ENCODE results near the gene PTPRN2.
"Not testable (repeated sequence)": the region's sequence is repeated elsewhere in the genome, so short reads cannot be mapped to it uniquely, and the experiment has no call there.

The PTPRN2 gene

DNA sequence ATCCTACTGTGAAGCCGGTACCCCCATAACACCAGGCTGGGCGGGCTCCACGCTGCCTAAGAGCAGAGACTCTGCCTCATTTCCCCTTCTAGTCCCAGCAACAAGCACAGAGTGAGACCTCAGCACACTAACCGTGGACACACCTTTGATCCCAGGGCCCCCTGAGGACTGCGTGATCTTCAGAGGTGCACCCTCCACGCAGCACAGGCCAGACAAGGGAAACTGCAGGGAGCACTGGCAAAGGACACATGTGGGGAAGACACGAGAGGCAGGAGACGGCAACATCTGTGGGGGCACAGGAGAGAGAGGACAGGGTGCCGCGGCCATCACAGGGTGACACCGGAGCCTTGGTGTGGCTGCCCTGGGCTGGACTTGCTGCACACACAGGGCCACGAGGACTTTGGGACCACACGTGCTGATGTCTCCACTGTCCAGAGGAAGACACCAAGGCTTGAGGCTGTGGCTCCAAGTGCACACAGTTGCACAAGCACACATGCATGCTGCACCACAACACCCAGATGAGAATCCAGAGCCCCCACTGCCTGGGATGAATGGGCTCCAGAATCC, 128.8 kb downstream of the PTPRN2 start:
- DNase-seq (ENCODE audit: extremely low spot score), result no peak
- CTCF ChIA-PET, result no interaction called here
- TF ChIP-seq, protein P1, sequence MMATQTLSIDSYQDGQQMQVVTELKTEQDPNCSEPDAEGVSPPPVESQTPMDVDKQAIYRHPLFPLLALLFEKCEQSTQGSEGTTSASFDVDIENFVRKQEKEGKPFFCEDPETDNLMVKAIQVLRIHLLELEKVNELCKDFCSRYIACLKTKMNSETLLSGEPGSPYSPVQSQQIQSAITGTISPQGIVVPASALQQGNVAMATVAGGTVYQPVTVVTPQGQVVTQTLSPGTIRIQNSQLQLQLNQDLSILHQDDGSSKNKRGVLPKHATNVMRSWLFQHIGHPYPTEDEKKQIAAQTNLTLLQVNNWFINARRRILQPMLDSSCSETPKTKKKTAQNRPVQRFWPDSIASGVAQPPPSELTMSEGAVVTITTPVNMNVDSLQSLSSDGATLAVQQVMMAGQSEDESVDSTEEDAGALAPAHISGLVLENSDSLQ (IDR thresholded peaks at IDR 0.05), result no peak
- TF ChIP-seq FOXA1 (IDR thresholded peaks at IDR 0.05), result no peak
- no peak for TF ChIP-seq BHLHE40 (IDR thresholded peaks at IDR 0.05; ENCODE audit: borderline replicate concordance)
- no peak for TF ChIP-seq TARDBP (IDR thresholded peaks at IDR 0.05)
- TF ChIP-seq FOXK2 (IDR thresholded peaks at IDR 0.05), result no peak
- no peak for TF ChIP-seq CTBP1 (IDR thresholded peaks at IDR 0.05; ENCODE audit: borderline replicate concordance)
- no peak for TF ChIP-seq ZNF384 (IDR thresholded peaks at IDR 0.05)
- TF ChIP-seq HDGF (IDR thresholded peaks at IDR 0.05; ENCODE audit: borderline replicate concordance), result no peak
- TF ChIP-seq L3MBTL2 (conservative IDR thresholded peaks at IDR 0.05), result no peak
- TF ChIP-seq SUZ12 (IDR thresholded peaks at IDR 0.05), result no peak
- TF ChIP-seq ARNT (IDR thresholded peaks at IDR 0.05), result no peak
- no peak for TF ChIP-seq NFRKB (IDR thresholded peaks at IDR 0.05)
- POLR2A ChIA-PET, result no interaction called here

DNA sequence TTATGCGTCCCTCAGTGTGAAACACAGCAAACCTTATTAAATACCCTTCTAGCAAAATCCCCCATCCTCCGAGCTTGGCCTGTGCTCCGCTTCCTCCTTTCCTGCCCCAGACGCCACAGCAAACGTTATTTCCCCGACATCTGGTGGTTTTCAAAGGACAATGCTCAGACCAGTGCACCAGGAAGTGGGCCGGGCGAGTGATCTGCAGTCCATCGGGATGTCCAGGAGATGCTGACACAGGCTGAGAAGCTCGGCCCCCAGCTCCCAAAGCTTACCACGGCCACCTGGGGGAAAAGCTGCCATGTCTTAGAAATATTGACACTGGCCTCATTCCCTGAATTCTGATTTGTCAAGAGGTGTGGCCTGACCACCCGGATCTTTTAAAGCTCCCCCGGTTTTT, 129.5 kb downstream of the PTPRN2 start:
- ChIA-PET CTCF (no interaction called here), POLR2A (no interaction called here)
- DNase-seq (ENCODE audit: extremely low spot score), result no peak
- TF ChIP-seq ZNF384 (IDR thresholded peaks at IDR 0.05) (no peak), BHLHE40 (IDR thresholded peaks at IDR 0.05; ENCODE audit: borderline replicate concordance) (no peak), FOXK2 (IDR thresholded peaks at IDR 0.05) (no peak), L3MBTL2 (conservative IDR thresholded peaks at IDR 0.05) (no peak), SUZ12 (IDR thresholded peaks at IDR 0.05) (no peak), SP1 (IDR thresholded peaks at IDR 0.05) (no peak), NFRKB (IDR thresholded peaks at IDR 0.05) (no peak), FOXM1 (IDR thresholded peaks at IDR 0.05; ENCODE audit: borderline replicate concordance) (no peak), TARDBP (IDR thresholded peaks at IDR 0.05) (no peak), HDGF (IDR thresholded peaks at IDR 0.05; ENCODE audit: borderline replicate concordance) (no peak), LEF1 (IDR thresholded peaks at IDR 0.05; ENCODE audit: borderline replicate concordance) (no peak), ELF4 (IDR thresholded peaks at IDR 0.05) (no peak), CTBP1 (IDR thresholded peaks at IDR 0.05; ENCODE audit: borderline replicate concordance) (no peak), FOXA1 (IDR thresholded peaks at IDR 0.05) (no peak), ARNT (IDR thresholded peaks at IDR 0.05) (no peak)
- TF ChIP-seq, protein P1 (IDR thresholded peaks at IDR 0.05), result no peak

DNA sequence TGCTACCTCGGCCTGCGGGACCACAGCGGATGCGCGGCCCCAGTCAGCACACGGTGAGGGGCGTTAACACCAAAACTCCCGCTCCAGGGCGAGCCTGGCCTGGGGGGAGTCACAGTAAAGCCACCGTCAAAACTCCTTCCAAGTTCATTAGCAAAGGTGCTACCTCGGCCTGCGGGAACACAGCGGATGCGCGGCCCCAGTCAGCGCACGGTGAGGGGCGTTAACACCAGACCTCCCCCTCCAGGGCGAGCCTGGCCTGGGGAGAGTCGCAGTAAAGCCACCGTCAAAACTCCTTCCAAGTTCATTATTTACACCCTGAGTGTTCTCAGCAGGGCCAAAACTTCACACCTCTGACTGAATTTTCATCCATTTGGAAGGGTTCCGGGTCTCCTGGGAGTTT, 130.0 kb downstream of the PTPRN2 start:
- POLR2A ChIA-PET; CTCF ChIA-PET; DNase-seq (ENCODE audit: extremely low spot score): not testable (repeated sequence)

- no peak for DNase-seq (ENCODE audit: extremely low spot score)
- CTCF ChIA-PET, result no interaction called here
- POLR2A ChIA-PET, result no interaction called here
- TF ChIP-seq ELF4 (IDR thresholded peaks at IDR 0.05), result no peak
- TF ChIP-seq SUZ12 (IDR thresholded peaks at IDR 0.05), result no peak
- TF ChIP-seq SP1 (IDR thresholded peaks at IDR 0.05), result no peak
- TF ChIP-seq NFRKB (IDR thresholded peaks at IDR 0.05), result no peak
- TF ChIP-seq, protein P1 (IDR thresholded peaks at IDR 0.05), result no peak
- no peak for TF ChIP-seq ZNF384 (IDR thresholded peaks at IDR 0.05)
- TF ChIP-seq FOXK2 (IDR thresholded peaks at IDR 0.05), result no peak
- TF ChIP-seq ARNT (IDR thresholded peaks at IDR 0.05), result no peak
- TF ChIP-seq FOXM1 (IDR thresholded peaks at IDR 0.05; ENCODE audit: borderline replicate concordance), result no peak
- no peak for TF ChIP-seq TARDBP (IDR thresholded peaks at IDR 0.05)
- no peak for TF ChIP-seq LEF1 (IDR thresholded peaks at IDR 0.05; ENCODE audit: borderline replicate concordance)
- no peak for TF ChIP-seq L3MBTL2 (conservative IDR thresholded peaks at IDR 0.05)
- no peak for TF ChIP-seq CTBP1 (IDR thresholded peaks at IDR 0.05; ENCODE audit: borderline replicate concordance)
- TF ChIP-seq FOXA1 (IDR thresholded peaks at IDR 0.05), result no peak
- no peak for TF ChIP-seq BHLHE40 (IDR thresholded peaks at IDR 0.05; ENCODE audit: borderline replicate concordance)
- TF ChIP-seq HDGF (IDR thresholded peaks at IDR 0.05; ENCODE audit: borderline replicate concordance), result no peak
These were observed 133.0 kb downstream of the PTPRN2 start for GRCh38 chr7:158454631-158455030.

DNA sequence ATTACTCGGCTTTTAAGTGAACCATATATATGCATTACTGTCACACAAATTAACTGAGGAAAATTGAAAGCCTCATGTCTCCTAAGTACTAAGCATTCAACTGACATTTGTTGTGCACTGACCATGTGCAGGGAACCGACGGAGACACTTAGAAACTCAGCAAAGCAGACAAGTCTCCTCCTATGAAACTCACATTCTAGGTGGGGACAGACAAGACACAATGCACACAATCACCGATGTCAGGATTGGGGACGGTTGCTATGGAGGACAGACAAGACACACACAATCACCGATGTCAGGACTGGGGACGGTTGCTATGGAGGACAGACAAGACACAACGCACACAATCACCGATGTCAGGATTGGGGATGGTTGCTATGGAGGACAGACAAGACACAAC, 134.0 kb downstream of the PTPRN2 start:
- ChIA-PET CTCF (no interaction called here), POLR2A (no interaction called here)
- no peak for DNase-seq (ENCODE audit: extremely low spot score)
- TF ChIP-seq LEF1 (IDR thresholded peaks at IDR 0.05; ENCODE audit: borderline replicate concordance) (no peak), ZNF384 (IDR thresholded peaks at IDR 0.05) (no peak), FOXA1 (IDR thresholded peaks at IDR 0.05) (no peak), ELF4 (IDR thresholded peaks at IDR 0.05) (no peak), FOXK2 (IDR thresholded peaks at IDR 0.05) (no peak), ARNT (IDR thresholded peaks at IDR 0.05) (no peak), L3MBTL2 (conservative IDR thresholded peaks at IDR 0.05) (no peak), BHLHE40 (IDR thresholded peaks at IDR 0.05; ENCODE audit: borderline replicate concordance) (no peak), NFRKB (IDR thresholded peaks at IDR 0.05) (no peak), TARDBP (IDR thresholded peaks at IDR 0.05) (no peak), SP1 (IDR thresholded peaks at IDR 0.05) (no peak), HDGF (IDR thresholded peaks at IDR 0.05; ENCODE audit: borderline replicate concordance) (no peak), SUZ12 (IDR thresholded peaks at IDR 0.05) (no peak)
- TF ChIP-seq, protein P1 (IDR thresholded peaks at IDR 0.05), result no peak

DNA sequence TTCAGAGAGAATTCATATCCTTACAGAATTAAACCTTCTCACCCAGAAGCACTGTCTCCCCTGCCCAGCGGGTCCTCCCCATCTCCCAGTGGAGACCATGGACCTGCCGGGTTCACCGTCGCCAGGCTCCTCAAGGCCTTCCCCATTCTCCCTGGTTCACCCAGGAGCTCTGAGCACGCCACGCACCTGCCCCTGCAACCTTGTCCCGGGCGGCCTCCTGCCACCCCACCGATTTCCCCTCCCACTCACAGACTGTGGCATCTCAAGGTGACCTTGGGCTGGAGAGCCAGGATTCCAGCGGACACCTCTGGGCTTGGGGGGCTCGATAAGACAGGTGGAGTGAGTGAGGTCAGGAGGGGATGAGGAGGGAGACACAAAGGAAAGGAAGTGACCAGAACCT, 135.3 kb downstream of the PTPRN2 start:
- ChIA-PET CTCF (no interaction called here), POLR2A (no interaction called here)
- TF ChIP-seq ARNT (IDR thresholded peaks at IDR 0.05) (no peak), BHLHE40 (IDR thresholded peaks at IDR 0.05; ENCODE audit: borderline replicate concordance) (no peak), FOXA1 (IDR thresholded peaks at IDR 0.05) (no peak), TARDBP (IDR thresholded peaks at IDR 0.05) (no peak), SUZ12 (IDR thresholded peaks at IDR 0.05) (no peak), NFRKB (IDR thresholded peaks at IDR 0.05) (no peak), FOXM1 (IDR thresholded peaks at IDR 0.05; ENCODE audit: borderline replicate concordance) (no peak), CTBP1 (IDR thresholded peaks at IDR 0.05; ENCODE audit: borderline replicate concordance) (no peak), LEF1 (IDR thresholded peaks at IDR 0.05; ENCODE audit: borderline replicate concordance) (no peak)
- no peak for DNase-seq (ENCODE audit: extremely low spot score)
